Measurements from ENCODE around the gene SLC2A4RG. TPM values are rescaled to one million over a fixed set of nuclear protein-coding genes. Genes with fewer than 3 reads are reported as not detected.

The SLC2A4RG gene
- total RNA-seq, 3 donors from 2014 or later (not counting 1 experiment from before 2014, with no cell fraction given) = 90.4 to 100 (median 95.5) TPM

DNA sequence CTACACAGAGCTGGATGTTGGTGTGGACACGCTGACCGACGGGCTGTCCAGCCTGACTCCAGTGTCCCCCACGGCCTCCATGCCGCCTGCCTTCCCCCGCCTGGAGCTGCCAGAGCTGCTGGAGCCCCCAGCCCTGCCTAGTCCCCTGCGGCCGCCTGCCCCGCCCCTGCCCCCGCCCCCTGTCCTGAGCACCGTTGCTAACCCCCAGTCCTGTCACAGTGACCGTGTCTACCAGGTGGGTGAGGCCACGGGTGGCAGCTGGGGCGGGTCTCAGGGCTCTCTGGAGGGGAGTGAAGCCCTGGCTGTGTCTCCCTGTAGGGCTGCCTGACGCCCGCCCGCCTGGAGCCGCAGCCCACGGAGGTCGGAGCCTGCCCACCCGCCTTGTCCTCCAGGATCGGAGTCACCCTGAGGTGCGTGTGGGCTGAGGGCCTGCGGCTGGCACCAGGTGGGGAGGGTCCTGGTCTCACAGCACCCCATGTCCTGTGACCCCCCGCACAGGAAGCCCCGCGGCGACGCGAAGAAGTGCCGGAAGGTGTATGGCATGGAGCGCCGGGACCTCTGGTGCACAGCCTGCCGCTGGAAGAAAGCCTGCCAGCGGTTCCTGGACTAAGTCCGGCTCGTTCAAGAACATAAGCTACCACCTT lies 2.9 kb downstream of the SLC2A4RG start:
- Histone ChIP-seq H3K36me3 (ENCODE audit: control insufficient read depth, insufficient read depth, low read length) (peaks cover 12% of the 10 kb centered on the region), H3K4me1 (ENCODE audit: control insufficient read depth, insufficient read depth, low read length) (peaks cover 30% of the 10 kb centered on the region), H3K4me3 (ENCODE audit: low read length) (no peak overlapping the region), H3K27ac (ENCODE audit: low read length) (no peak overlapping the region), H3K27me3 (ENCODE audit: control insufficient read depth, insufficient read depth, low read length) (no peaks in the 10 kb centered on the region), H3K9me3 (ENCODE audit: control insufficient read depth, insufficient read depth, low read length) (no peaks in the 10 kb centered on the region)
- no peak for DNase-seq
- Mint-ChIP-seq H3K27ac (no peak overlapping the region), H3K4me1 (peaks cover 0 to 13% of the 10 kb centered on the region in 2 donors), H3K36me3 (no peaks in the 10 kb centered on the region), H3K4me3 (no peak overlapping the region), H3K9me3 (no peaks in the 10 kb centered on the region), H3K27me3 (ENCODE audit: low read depth in 2 of 2) (no peaks in the 10 kb centered on the region)
- 97% methylated on average over 37 of the region's 37 CpGs for WGBS (ENCODE audit: insufficient coverage)
- no peak for ATAC-seq
- no peak for TF ChIP-seq CTCF (IDR thresholded peaks at IDR 0.05)
- intact Hi-C loops (cut with micrococcal nuclease) = loop anchor here (5.0 kb wide), 1 partner anchor 35 kb away; the partner anchor contains the start of genes ARFRP1 and ZGPAT

DNA sequence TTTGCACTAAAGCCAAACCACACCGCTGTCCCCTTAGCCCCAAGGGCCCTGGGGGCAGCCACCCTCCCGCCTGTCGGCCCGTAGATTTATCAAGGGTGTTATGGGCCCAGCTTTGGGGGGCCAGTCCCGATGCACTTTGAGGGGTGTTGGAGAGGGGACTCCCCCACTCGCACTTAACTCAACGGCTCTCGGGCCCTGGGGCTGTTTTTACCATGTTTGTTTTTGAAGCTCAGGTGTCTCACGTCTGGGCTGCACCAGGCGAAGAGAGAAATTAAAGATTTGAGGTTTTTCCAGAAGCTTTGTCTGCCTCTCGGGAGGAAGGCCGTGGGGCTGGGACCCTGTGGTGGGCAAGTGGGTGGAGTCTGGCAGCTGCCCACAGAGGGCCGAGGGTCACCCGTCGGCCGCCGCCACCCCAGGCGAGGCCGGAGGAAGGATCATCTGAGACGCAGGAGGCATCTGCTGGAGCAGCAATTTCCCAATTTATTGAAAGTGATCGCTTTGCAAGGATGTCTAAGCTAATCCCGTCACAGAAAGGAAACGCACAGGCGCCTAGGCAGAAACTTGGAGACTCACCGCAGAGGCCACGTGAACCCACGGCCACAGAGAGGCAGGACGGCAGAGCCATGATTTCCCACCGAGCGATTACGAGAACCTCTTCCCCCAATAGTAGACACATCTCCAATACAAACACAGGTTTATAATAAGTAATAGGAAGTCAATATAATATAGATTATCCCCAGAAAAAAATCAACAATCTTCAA lies 3.8 kb downstream of the SLC2A4RG start:
- Histone ChIP-seq H3K36me3 (ENCODE audit: control insufficient read depth, insufficient read depth, low read length) (peaks cover 12% of the 10 kb centered on the region), H3K4me1 (ENCODE audit: control insufficient read depth, insufficient read depth, low read length) (peaks cover 23% of the 10 kb centered on the region), H3K4me3 (ENCODE audit: low read length) (no peak overlapping the region), H3K27ac (ENCODE audit: low read length) (no peak overlapping the region), H3K27me3 (ENCODE audit: control insufficient read depth, insufficient read depth, low read length) (no peaks in the 10 kb centered on the region), H3K9me3 (ENCODE audit: control insufficient read depth, insufficient read depth, low read length) (no peaks in the 10 kb centered on the region)
- H3K36me3 Mint-ChIP-seq = no peaks in the 10 kb centered on the region
- 95% methylated on average over 27 of the region's 31 CpGs for WGBS (ENCODE audit: insufficient coverage)
- intact Hi-C loops (cut with micrococcal nuclease) = loop anchor here (5.0 kb wide), 1 partner anchor 36 kb away; the partner anchor contains the start of genes ARFRP1 and ZGPAT
- TF ChIP-seq CTCF (IDR thresholded peaks at IDR 0.05) = no peak
- DNase-seq (no peak), ATAC-seq (no peak)
- no peaks in the 10 kb centered on the region for H3K9me3 Mint-ChIP-seq
- H3K27ac Mint-ChIP-seq = no peak overlapping the region
- H3K27me3 Mint-ChIP-seq (ENCODE audit: low read depth in 2 of 2) = no peaks in the 10 kb centered on the region
- H3K4me1 Mint-ChIP-seq = peaks cover 0 to 12% of the 10 kb centered on the region in 2 donors
- peak overlapping the region; percentile 67 for H3K4me3 Mint-ChIP-seq

DNA sequence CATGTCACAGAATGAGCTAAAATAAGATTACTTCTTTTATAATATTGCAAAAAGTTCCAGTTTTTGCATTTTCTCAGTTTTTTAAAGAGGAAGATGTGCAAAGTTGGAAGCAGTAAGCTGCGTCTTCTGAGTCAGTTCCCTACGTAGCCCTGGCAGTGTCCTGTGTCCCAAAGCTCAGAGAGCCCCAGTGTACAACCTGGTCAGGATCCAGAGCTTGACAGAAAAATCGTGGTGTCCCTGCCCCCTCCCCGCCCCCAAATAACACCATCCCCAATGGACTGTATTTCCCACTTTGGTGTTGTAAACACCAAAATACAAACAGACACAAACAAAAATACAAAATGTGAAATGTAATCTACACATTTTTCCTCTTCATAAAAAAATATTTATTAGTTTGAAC lies 4.6 kb downstream of the SLC2A4RG start:
- no peak for TF ChIP-seq CTCF (IDR thresholded peaks at IDR 0.05)
- intact Hi-C loops (cut with micrococcal nuclease) = loop anchor here (5.0 kb wide), 1 partner anchor 37 kb away; the partner anchor contains the start of genes ARFRP1 and ZGPAT
- Histone ChIP-seq H3K27ac (ENCODE audit: low read length) (no peak overlapping the region), H3K27me3 (ENCODE audit: control insufficient read depth, insufficient read depth, low read length) (no peaks in the 10 kb centered on the region), H3K36me3 (ENCODE audit: control insufficient read depth, insufficient read depth, low read length) (peaks cover 11% of the 10 kb centered on the region), H3K4me3 (ENCODE audit: low read length) (no peak overlapping the region), H3K4me1 (ENCODE audit: control insufficient read depth, insufficient read depth, low read length) (peaks cover 16% of the 10 kb centered on the region), H3K9me3 (ENCODE audit: control insufficient read depth, insufficient read depth, low read length) (no peaks in the 10 kb centered on the region)
- H3K4me1 Mint-ChIP-seq = peaks cover 0 to 8% of the 10 kb centered on the region in 2 donors
- WGBS (ENCODE audit: insufficient coverage) = 88% methylated on average over 4 of the region's 4 CpGs
- H3K27ac Mint-ChIP-seq = no peak overlapping the region
- DNase-seq (no peak), ATAC-seq (no peak)
- H3K27me3 Mint-ChIP-seq (ENCODE audit: low read depth in 2 of 2) = no peaks in the 10 kb centered on the region
- H3K9me3 Mint-ChIP-seq = no peaks in the 10 kb centered on the region
- H3K4me3 Mint-ChIP-seq = no peak overlapping the region
- H3K36me3 Mint-ChIP-seq = no peaks in the 10 kb centered on the region

Measured in natural killer cell (primary cell).